HG02840 (cell line): ENCODE results near the gene PRKG1.

ENCODE experiments used
- ATAC-seq: cut with Tn5 transposase; IDR thresholded peaks from one replicate; pipeline ENCODE4 v1.9.1; 2021; ENCODE audit warnings: mild to moderate bottlenecking, moderate library complexity, moderate number of reproducible peaks; ENCODE audit not compliant: unreplicated experiment, low FRiP score

Gene PRKG1

GRCh38 chr10:51075873-51076229 lies 1.6 kb downstream of the PRKG1 start:
- ATAC-seq: no peak

- no peak for ATAC-seq
These were observed 2.1 kb downstream of the PRKG1 start for GRCh38 chr10:51076299-51076841.

- no peak for ATAC-seq
These were observed 2.8 kb downstream of the PRKG1 start for GRCh38 chr10:51077074-51077473.

GRCh38 chr10:51077507-51077906 lies 3.2 kb downstream of the PRKG1 start:
- ATAC-seq: no peak

- ATAC-seq: no peak
These were observed 5.0 kb downstream of the PRKG1 start for GRCh38 chr10:51079331-51079730.

GRCh38 chr10:51079766-51080165 lies 5.5 kb downstream of the PRKG1 start:
- ATAC-seq: no peak

GRCh38 chr10:51080311-51081006 lies 6.2 kb downstream of the PRKG1 start:
- no peak for ATAC-seq

GRCh38 chr10:51082857-51083256 lies 8.6 kb downstream of the PRKG1 start:
- ATAC-seq: no peak

- ATAC-seq: no peak
These were observed 9.1 kb downstream of the PRKG1 start for GRCh38 chr10:51083356-51083853.

GRCh38 chr10:51085204-51085603 lies 10.9 kb downstream of the PRKG1 start:
- no peak for ATAC-seq

GRCh38 chr10:51086710-51087109 lies 12.4 kb downstream of the PRKG1 start:
- no peak for ATAC-seq

GRCh38 chr10:51087114-51087513 lies 12.8 kb downstream of the PRKG1 start:
- no peak for ATAC-seq

- no peak for ATAC-seq
These were observed 15.9 kb downstream of the PRKG1 start for GRCh38 chr10:51090190-51090589.

GRCh38 chr10:51092402-51092801 lies 18.1 kb downstream of the PRKG1 start:
- no peak for ATAC-seq

- ATAC-seq: no peak
These were observed 21.2 kb downstream of the PRKG1 start for GRCh38 chr10:51095444-51095843.

GRCh38 chr10:51097546-51097945 lies 23.3 kb downstream of the PRKG1 start:
- no peak for ATAC-seq

GRCh38 chr10:51100221-51100620 lies 25.9 kb downstream of the PRKG1 start:
- no peak for ATAC-seq

GRCh38 chr10:51103554-51104217 lies 29.4 kb downstream of the PRKG1 start:
- ATAC-seq: no peak

- ATAC-seq: no peak
These were observed 32.1 kb downstream of the PRKG1 start for GRCh38 chr10:51106311-51106945.

- ATAC-seq: no peak
These were observed 34.1 kb downstream of the PRKG1 start for GRCh38 chr10:51108406-51108805.

- no peak for ATAC-seq
These were observed 35.7 kb downstream of the PRKG1 start for GRCh38 chr10:51109801-51110533.
